Activated CD4-positive, CD25-positive, alpha-beta regulatory T cell treated with anti-CD3 and anti-CD28 coated beads, Interleukin-2, amount 50 U/mL, for 24 hours (primary cell): ENCODE results near the gene PRDM1.
A peak's percentile ranks its signal among the peaks of the same experiment; 100 is the strongest.

Experiments
- ATAC-seq, 2 donors: fragments of 150-1000 bp; cut with Tn5 transposase; one replicate each; pipeline ENCODE4 v1.10.0; 2021; ENCODE audit warnings: mild to moderate bottlenecking in 1 of 2, moderate library complexity in 1 of 2

PRDM1 gene

GRCh38 chr6:106118835-106119431 is 32.8 kb downstream of the PRDM1 start:
- no peak for ATAC-seq

GRCh38 chr6:106119546-106119945 is 33.4 kb downstream of the PRDM1 start:
- ATAC-seq, result no peak

- no peak for ATAC-seq
These were observed 33.9 kb downstream of the PRDM1 start for GRCh38 chr6:106120006-106120405.

GRCh38 chr6:106120406-106120805 is 34.3 kb downstream of the PRDM1 start:
- ATAC-seq, result no peak

- ATAC-seq, result no peak
These were observed 36.3 kb downstream of the PRDM1 start for GRCh38 chr6:106122306-106122918.

GRCh38 chr6:106122938-106123656 is 37.0 kb downstream of the PRDM1 start:
- ATAC-seq, result no peak

GRCh38 chr6:106124015-106124414 is 37.9 kb downstream of the PRDM1 start:
- no peak for ATAC-seq

GRCh38 chr6:106124437-106125430 is 38.6 kb downstream of the PRDM1 start:
- ATAC-seq, result no peak

GRCh38 chr6:106125925-106126435 is 39.8 kb downstream of the PRDM1 start:
- peak; percentile 57 to 79 for ATAC-seq

GRCh38 chr6:106126482-106126881 is 40.3 kb downstream of the PRDM1 start:
- no peak for ATAC-seq

- no peak for ATAC-seq
These were observed 43.0 kb downstream of the PRDM1 start for GRCh38 chr6:106128981-106129781.

- no peak for ATAC-seq
These were observed 46.1 kb downstream of the PRDM1 start for GRCh38 chr6:106132153-106132698.

- no peak for ATAC-seq
These were observed 46.9 kb downstream of the PRDM1 start for GRCh38 chr6:106133040-106133439.

GRCh38 chr6:106134087-106134770 is 48.1 kb downstream of the PRDM1 start:
- ATAC-seq, result no peak

GRCh38 chr6:106134906-106135634 is 48.9 kb downstream of the PRDM1 start:
- ATAC-seq, result peak; percentile 90 to 91

- ATAC-seq, result no peak
These were observed 49.9 kb downstream of the PRDM1 start for GRCh38 chr6:106135911-106136571.

GRCh38 chr6:106136845-106137244 is 50.7 kb downstream of the PRDM1 start:
- ATAC-seq, result no peak

- no peak for ATAC-seq
These were observed 52.0 kb downstream of the PRDM1 start for GRCh38 chr6:106138151-106138550.

GRCh38 chr6:106141441-106142237 is 55.5 kb downstream of the PRDM1 start:
- ATAC-seq, result peak; percentile 88 to 89
